Keratinocyte (primary cell): ENCODE results near the gene NEK3. TPM values are rescaled to one million over a fixed set of nuclear protein-coding genes. Genes with fewer than 3 reads are reported as not detected.

Source experiments
- DNase-seq: peaks from one replicate; pipeline ENCODE4 v3.0.0-alpha.2; 2011; ENCODE audit warnings: low read depth, missing footprints, low spot score
- FAIRE-seq: peaks from 2 replicates; lab custom pipeline; 2011; peaks lifted over from hg19 to GRCh38; lab: Jason Lieb, UNC
- H2AFZ ChIP-seq: 2 replicates; pipeline ENCODE4 v1.6.0; 2012; ENCODE audit warnings: low read length, control low read depth, inconsistent platforms; ENCODE audit not compliant: control insufficient read depth
- H3K27ac ChIP-seq: 2 replicates; pipeline ENCODE4 v1.5.1; 2011; ENCODE audit warnings: low read length; ENCODE audit not compliant: control insufficient read depth, insufficient read depth
- H3K27me3 ChIP-seq: 3 replicates; pipeline ENCODE4 v1.6.0; 2011; ENCODE audit warnings: low read length; ENCODE audit not compliant: control insufficient read depth, insufficient read depth; ENCODE audit errors: extremely low read depth
- H3K36me3 ChIP-seq, 2 experiments: 2 replicates in 1 of 2; 3 replicates in 1 of 2; pipeline ENCODE4 v1.5.1; 2011; ENCODE audit warnings: low read length in 2 of 2, mild to moderate bottlenecking in 1 of 2; ENCODE audit not compliant: control insufficient read depth in 2 of 2, insufficient read depth in 2 of 2; ENCODE audit errors: extremely low read depth in 1 of 2
- H3K4me1 ChIP-seq: 3 replicates; pipeline ENCODE4 v1.5.1; 2011; ENCODE audit warnings: low read length; ENCODE audit not compliant: control insufficient read depth, insufficient read depth; ENCODE audit errors: extremely low read depth
- H3K4me2 ChIP-seq: 3 replicates; pipeline ENCODE4 v1.6.0; 2011; ENCODE audit warnings: low read depth, low read length; ENCODE audit not compliant: control insufficient read depth, insufficient read depth; ENCODE audit errors: extremely low read depth
- H3K4me3 ChIP-seq, 3 experiments: fragments of 200-600 bp in 1 of 3; sonication (generic) in 1 of 3; 2 replicates in 2 of 3; 3 replicates in 1 of 3; pipeline ENCODE4 v1.5.1; 2011 to 2016; ENCODE audit warnings: low read length in 3 of 3, mild to moderate bottlenecking in 3 of 3, control low read depth in 2 of 3, inconsistent platforms in 1 of 3, low read depth in 1 of 3, mixed read lengths in 1 of 3, mixed run types in 1 of 3, moderate library complexity in 1 of 3; ENCODE audit not compliant: control insufficient read depth in 2 of 3, insufficient read depth in 2 of 3; ENCODE audit errors: extremely low read depth in 1 of 3
- H3K79me2 ChIP-seq: 2 replicates; pipeline ENCODE4 v1.6.0; 2012; ENCODE audit warnings: low read length; ENCODE audit not compliant: control insufficient read depth, insufficient read depth
- H3K9ac ChIP-seq: 3 replicates; pipeline ENCODE4 v1.6.0; 2011; ENCODE audit warnings: low read length; ENCODE audit not compliant: control insufficient read depth, insufficient read depth; ENCODE audit errors: extremely low read depth
- H3K9me1 ChIP-seq: 3 replicates; pipeline ENCODE4 v1.6.0; 2011; ENCODE audit warnings: low read length; ENCODE audit not compliant: control insufficient read depth, insufficient read depth; ENCODE audit errors: extremely low read depth
- H3K9me3 ChIP-seq: 2 replicates; pipeline ENCODE4 v1.5.1; 2012; ENCODE audit warnings: low read depth, low read length; ENCODE audit not compliant: control insufficient read depth
- H4K20me1 ChIP-seq: 3 replicates; pipeline ENCODE4 v1.6.0; 2011; ENCODE audit warnings: low read length; ENCODE audit not compliant: control insufficient read depth, insufficient read depth; ENCODE audit errors: extremely low read depth
- CTCF ChIP-seq, 3 experiments: IDR thresholded peaks in 1 of 3; conservative IDR thresholded peaks in 1 of 3; optimal IDR thresholded peaks in 1 of 3; 2 replicates in 2 of 3; 3 replicates in 1 of 3; pipeline versions ENCODE3 to v1.5.1; 2011; ENCODE audit warnings: low read length in 3 of 3, mild to moderate bottlenecking in 3 of 3, moderate library complexity in 2 of 3, control low read depth in 1 of 3, inconsistent platforms in 1 of 3; ENCODE audit not compliant: insufficient read depth in 2 of 3; ENCODE audit errors: extremely low read depth in 1 of 3
- EZH2 ChIP-seq: IDR thresholded peaks from one replicate; pipeline ENCODE4 v1.6.1; 2012; ENCODE audit warnings: inconsistent platforms, mild to moderate bottlenecking, low read length, moderate library complexity
- dilution Hi-C: fragments of 300-500 bp; cut with MboI; formaldehyde crosslinking; loops from one replicate; pipeline ENCODE4 v1.7.0; 2020; ENCODE audit warnings: low sequenced_read_pairs; ENCODE audit not compliant: extremely low pct_ligation_motif_present
- polyA plus RNA-seq, 5 experiments: library from polyadenylated mRNA; depleted of rRNA in 3 of 5; stranded (reverse) in 3 of 5; stranded (forward) in 1 of 5; unstranded in 1 of 5; fragments of >200 nt; gene quantifications; 1 replicate in 1 of 5; 2 replicates in 3 of 5; 3 replicates in 1 of 5; pipeline versions ENCODE4 v1.2.1 to v1.2.3, GENCODE V29; 2011 to 2012; ENCODE audit warnings: missing spikeins in 2 of 5, low read depth in 1 of 5, low replicate concordance in 1 of 5

The NEK3 gene
- polyA plus RNA-seq, 1 donor (not counting 4 experiments of a cell fraction or from before 2014, with no cell fraction given) = 11.1 TPM

- Histone ChIP-seq H3K9me1 (no peaks in the 10 kb centered on the region), H3K27me3 (no peaks in the 10 kb centered on the region), H2AFZ (no peak overlapping the region), H3K79me2 (no peaks in the 10 kb centered on the region), H3K4me1 (peaks cover 3% of the 10 kb centered on the region), H3K36me3 (no peaks in the 10 kb centered on the region), H4K20me1 (no peaks in the 10 kb centered on the region), H3K9me3 (no peaks in the 10 kb centered on the region), H3K4me3 (no peak overlapping the region), H3K4me2 (no peak overlapping the region), H3K9ac (no peak overlapping the region), H3K27ac (no peak overlapping the region)
- no peak for FAIRE-seq
- DNase-seq = no peak
- dilution Hi-C loops = no loop called here
- TF ChIP-seq CTCF (optimal IDR thresholded peaks at IDR 0.05 in 1 of 3, IDR thresholded peaks at IDR 0.05 in 1 of 3, conservative IDR thresholded peaks at IDR 0.05 in 1 of 3; ENCODE audit: extremely low read depth in 1 of 3, insufficient read depth in 2 of 3, low read length in 3 of 3) (no peak), EZH2 (no peak)
Observed at GRCh38 chr13:52105841-52106240, 53.6 kb downstream of the NEK3 start.

GRCh38 chr13:52104624-52105023, 54.8 kb downstream of the NEK3 start:
- H3K4me1 ChIP-seq = peaks cover 3% of the 10 kb centered on the region
- no peak overlapping the region for H3K27ac ChIP-seq

More at GRCh38 chr13:52104624-52105023, 54.8 kb downstream of the NEK3 start:
- no peak overlapping the region for H3K4me3 ChIP-seq
- no peaks in the 10 kb centered on the region for H3K9me1 ChIP-seq
- H3K4me2 ChIP-seq = peak overlapping the region; percentile 18
- no peaks in the 10 kb centered on the region for H3K27me3 ChIP-seq
- H3K9me3 ChIP-seq = no peaks in the 10 kb centered on the region
- H3K9ac ChIP-seq = no peak overlapping the region
- TF ChIP-seq CTCF (optimal IDR thresholded peaks at IDR 0.05 in 1 of 3, IDR thresholded peaks at IDR 0.05 in 1 of 3, conservative IDR thresholded peaks at IDR 0.05 in 1 of 3; ENCODE audit: extremely low read depth in 1 of 3, insufficient read depth in 2 of 3, low read length in 3 of 3) (no peak), EZH2 (no peak)
- no peaks in the 10 kb centered on the region for H3K79me2 ChIP-seq
- no peaks in the 10 kb centered on the region for H4K20me1 ChIP-seq
- DNase-seq = no peak
- H3K36me3 ChIP-seq = no peaks in the 10 kb centered on the region
- FAIRE-seq = no peak
- H2AFZ ChIP-seq = no peak overlapping the region
- dilution Hi-C loops = no loop called here
